A673 (cell line): Measurements from ENCODE around the gene MTURN. TPM values are rescaled to one million over a fixed set of nuclear protein-coding genes. Genes with fewer than 3 reads are reported as not detected.

Experiments
- BruUV-seq: library from RNA; stranded (reverse); fragments of 400-500 nt; replicated peaks from 2 replicates; lab custom pipeline; 2021; lab: Mats Ljungman, UMichigan
- CTCF ChIA-PET: fragments of 300-600 bp; sonication (Branson Sonifier 250); formaldehyde crosslinking; loops from one replicate; lab custom pipeline; 2022; ENCODE audit warnings: antibody characterized with exemption; lab: Charles Lee
- POLR2A ChIA-PET: fragments of 300-600 bp; sonication (Branson Sonifier 250); formaldehyde crosslinking; loops from one replicate; lab custom pipeline; 2022; ENCODE audit warnings: antibody characterized with exemption; ENCODE audit not compliant: low non-redundant PET; lab: Charles Lee
- DNase-seq: peaks from one replicate; pipeline ENCODE4 v3.0.0-alpha.2; 2015; ENCODE audit warnings: low spot score
- H3K27ac ChIP-seq: fragments of 200-600 bp; sonication (generic); 2 replicates; pipeline ENCODE4 v1.5.1; 2016; ENCODE audit warnings: mixed run types, low read depth, mild to moderate bottlenecking, mixed read lengths, antibody characterized with exemption, low read length; ENCODE audit not compliant: poor library complexity, severe bottlenecking
- H3K27me3 ChIP-seq: fragments of 200-600 bp; sonication (generic); replicated peaks from 2 replicates; pipeline ENCODE4 v1.6.1; 2017; ENCODE audit warnings: mixed run types, low read depth, mild to moderate bottlenecking, mixed read lengths, antibody characterized with exemption, low read length; ENCODE audit not compliant: insufficient read depth, poor library complexity
- H3K36me3 ChIP-seq: fragments of 200-600 bp; sonication (generic); 2 replicates; pipeline ENCODE4 v1.6.1; 2016; ENCODE audit warnings: mixed run types, mild to moderate bottlenecking, mixed read lengths, antibody characterized with exemption, low read length; ENCODE audit not compliant: insufficient read depth, poor library complexity, severe bottlenecking
- H3K4me1 ChIP-seq: fragments of 200-600 bp; sonication (generic); 2 replicates; pipeline ENCODE4 v1.6.1; 2017; ENCODE audit warnings: mixed run types, mild to moderate bottlenecking, mixed read lengths, antibody characterized with exemption, low read length; ENCODE audit not compliant: insufficient read depth, poor library complexity, severe bottlenecking
- H3K4me3 ChIP-seq: fragments of 200-600 bp; sonication (generic); 2 replicates; pipeline ENCODE4 v1.5.1; 2016; ENCODE audit warnings: low read depth, mixed run types, mild to moderate bottlenecking, mixed read lengths, low read length; ENCODE audit not compliant: poor library complexity, severe bottlenecking
- H3K9me3 ChIP-seq: fragments of 200-600 bp; sonication (generic); 2 replicates; pipeline ENCODE4 v1.6.1; 2016; ENCODE audit warnings: mixed run types, low read depth, mild to moderate bottlenecking, mixed read lengths, antibody characterized with exemption, low read length; ENCODE audit not compliant: poor library complexity, severe bottlenecking
- CTCF ChIP-seq: fragments of 300-800, 200-600 bp; sonication (generic); conservative IDR thresholded peaks from 2 replicates; pipeline ENCODE4 v1.5.1; 2017; ENCODE audit warnings: low read depth, mild to moderate bottlenecking, antibody characterized with exemption, low read length, moderate library complexity, mixed read lengths
- EZH2 ChIP-seq: fragments of 200-600 bp; sonication (generic); IDR thresholded peaks from 2 replicates; pipeline ENCODE4 v1.6.1; 2017; ENCODE audit warnings: borderline replicate concordance, low read depth, mild to moderate bottlenecking, mixed read lengths, antibody characterized with exemption, low read length; ENCODE audit not compliant: poor library complexity, severe bottlenecking
- intact Hi-C: fragments of 100-400 bp; cut with micrococcal nuclease; formaldehyde crosslinking; loops from one replicate; pipeline ENCODE4 v1.10.0; 2022; ENCODE audit not compliant: unreplicated experiment
- total RNA-seq: library from RNA; stranded (reverse); gene quantifications from 2 replicates; pipeline ENCODE4 v1.2.3, GENCODE V29; 2021

MTURN gene
- total RNA-seq, 1 experiment from 2014 or later = 2.6 TPM

GRCh38 chr7:30139836-30140384, 5.1 kb downstream of the MTURN start:
- Histone ChIP-seq H3K4me1 (no peaks in the 10 kb centered on the region), H3K27ac (no peak overlapping the region), H3K4me3 (no peak overlapping the region), H3K9me3 (no peaks in the 10 kb centered on the region), H3K36me3 (no peaks in the 10 kb centered on the region), H3K27me3 (peaks cover 5% of the 10 kb centered on the region)
- TF ChIP-seq CTCF = no peak
- no peak for TF ChIP-seq EZH2
- POLR2A ChIA-PET = no interaction called here
- no TSS peak for BruUV-seq
- intact Hi-C loops = no loop called here
- no peak for DNase-seq
- CTCF ChIA-PET = no interaction called here

GRCh38 chr7:30140456-30140855, 5.7 kb downstream of the MTURN start:
- BruUV-seq = no TSS peak
- Histone ChIP-seq H3K9me3 (no peaks in the 10 kb centered on the region), H3K4me1 (no peaks in the 10 kb centered on the region), H3K27me3 (peaks cover 5% of the 10 kb centered on the region), H3K4me3 (no peak overlapping the region), H3K27ac (no peak overlapping the region), H3K36me3 (no peaks in the 10 kb centered on the region)
- POLR2A ChIA-PET = no interaction called here
- TF ChIP-seq EZH2 (no peak), CTCF (no peak)
- no peak for DNase-seq
- intact Hi-C loops = no loop called here
- CTCF ChIA-PET = no interaction called here

- POLR2A ChIA-PET = no interaction called here
- no peak overlapping the region for H3K27ac ChIP-seq
- no peak for TF ChIP-seq CTCF
- TF ChIP-seq EZH2 = no peak
- H3K36me3 ChIP-seq = no peaks in the 10 kb centered on the region
- intact Hi-C loops = no loop called here
- H3K4me3 ChIP-seq = no peak overlapping the region
- H3K9me3 ChIP-seq = no peaks in the 10 kb centered on the region
- BruUV-seq = no TSS peak
- no peaks in the 10 kb centered on the region for H3K27me3 ChIP-seq
- DNase-seq = no peak
- H3K4me1 ChIP-seq = no peaks in the 10 kb centered on the region
- CTCF ChIA-PET = no interaction called here
Observed at GRCh38 chr7:30142710-30143109, 7.9 kb downstream of the MTURN start.
